Uterus (tissue), 4 donors: ENCODE data around the gene MAPK8IP2. TPM values are rescaled to one million over a fixed set of nuclear protein-coding genes. Genes with fewer than 3 reads are reported as not detected.

Source experiments
- DNase-seq, 2 donors: peaks; one replicate each; pipeline ENCODE4 v3.0.0-alpha.2; 2019 to 2020
- H3K27ac ChIP-seq, 2 donors: fragments of 200-600 bp; sonication (generic); 1 replicate in 1 of 2; 2 replicates in 1 of 2; pipeline ENCODE4 v1.5.1; 2016 to 2018
- H3K27me3 ChIP-seq, 2 donors: fragments of 200-600 bp; sonication (generic); one replicate each; pipeline ENCODE4 v1.5.1; 2018 to 2019; ENCODE audit warnings: control low read depth in 1 of 2
- H3K36me3 ChIP-seq, 2 donors: fragments of 200-600 bp; sonication (generic); one replicate each; pipeline ENCODE4 v1.5.1; 2019; ENCODE audit warnings: control low read depth in 1 of 2
- H3K4me1 ChIP-seq, 2 donors: fragments of 200-600 bp; sonication (generic); one replicate each; pipeline ENCODE4 v1.5.1; 2018 to 2019; ENCODE audit warnings: control low read depth in 1 of 2
- H3K4me3 ChIP-seq, 2 donors: fragments of 200-600 bp; sonication (generic); 1 replicate in 1 of 2; 2 replicates in 1 of 2; pipeline ENCODE4 v1.5.1; 2018 to 2019; ENCODE audit warnings: mild to moderate bottlenecking in 1 of 2
- H3K9me3 ChIP-seq, 2 donors: fragments of 200-600 bp; sonication (generic); one replicate each; pipeline ENCODE4 v1.5.1; 2019; ENCODE audit warnings: control low read depth in 1 of 2
- POLR2A ChIP-seq, 2 donors: fragments of 450-650 bp; IDR thresholded peaks; one replicate each; pipeline ENCODE4 v1.6.1; 2016; ENCODE audit warnings: antibody characterized with exemption in 2 of 2, mild to moderate bottlenecking in 1 of 2, moderate library complexity in 1 of 2
- intact Hi-C: fragments of 100-400 bp; cut with DNase I; formaldehyde crosslinking; loops from one replicate; pipeline ENCODE4 v1.15.1; 2023; ENCODE audit warnings: low total_unique reads
- total RNA-seq, 4 donors: library from RNA; depleted of rRNA in 3 of 4; stranded (reverse); fragments of >200 nt in 3 of 4; gene quantifications; one replicate each; pipeline versions ENCODE4 v1.1.0 to v1.2.4, GENCODE V29; 2014 to 2023
- TF ChIP-seq, protein P1 (sequence below), 4 experiments: fragments of 200-600 bp in 2 of 4; fragments of 450-650 bp in 2 of 4; sonication (generic) in 2 of 4; IDR thresholded peaks; one replicate each; pipeline ENCODE4 v1.5.1; 2016 to 2019; ENCODE audit warnings: antibody characterized with exemption in 4 of 4, mild to moderate bottlenecking in 2 of 4, moderate library complexity in 1 of 4
- donor health status: DM: yes; HTN: yes; CAD: no.

MAPK8IP2 gene
- total RNA-seq, 4 donors from 2014 or later, result 1.7 to 6.1 (median 5.2) TPM; not detected in 1

DNA sequence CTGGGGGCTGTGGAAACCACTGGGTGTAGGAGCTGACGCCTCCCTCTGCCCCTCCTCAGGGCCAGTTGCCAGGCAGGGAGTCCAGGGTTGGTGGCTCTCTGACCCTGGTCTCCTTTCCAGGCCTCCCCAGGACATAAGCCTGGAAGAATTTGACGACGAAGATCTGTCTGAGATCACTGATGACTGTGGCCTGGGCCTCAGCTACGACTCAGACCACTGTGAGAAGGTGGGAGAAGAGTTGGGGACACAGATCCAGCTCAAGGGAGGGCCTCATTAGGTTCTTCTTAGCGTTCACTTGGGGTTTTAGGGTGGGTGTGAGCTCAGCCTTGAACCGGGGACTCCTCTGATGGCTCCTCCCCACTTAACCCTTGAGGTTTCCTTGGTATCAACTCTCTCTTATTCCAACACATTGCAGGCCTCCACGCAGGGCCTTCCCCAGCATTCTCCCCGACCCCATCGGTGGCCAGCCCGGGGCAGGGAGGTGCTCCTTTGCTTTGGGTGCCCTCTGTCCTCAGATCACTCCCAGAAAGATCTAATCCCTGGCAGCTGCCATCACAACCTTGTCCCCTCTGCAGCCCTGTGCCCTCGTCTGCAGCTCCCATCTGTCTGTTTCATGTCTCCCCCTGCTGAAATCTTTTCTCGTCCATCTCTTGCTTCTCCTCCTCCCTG, 1.2 kb downstream of the MAPK8IP2 start:
- H3K4me3 ChIP-seq, result no peak overlapping the region

DNA sequence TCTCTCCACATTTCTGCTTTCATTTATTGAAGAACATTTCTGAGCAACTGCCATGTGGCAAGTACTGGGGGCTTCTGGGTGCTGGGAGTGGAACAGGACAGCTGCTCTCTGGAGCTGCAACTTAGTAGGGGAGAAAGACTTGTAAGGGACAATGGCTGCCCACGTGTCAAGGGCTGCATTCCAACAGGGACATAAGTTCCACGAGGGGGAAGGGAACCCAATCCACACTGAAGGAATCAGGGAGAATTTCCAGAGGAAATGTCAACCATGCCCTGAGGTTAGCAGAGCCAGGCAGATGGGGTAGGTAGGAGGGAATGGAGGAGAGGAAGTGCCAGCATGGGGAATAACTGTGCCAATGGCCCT, 1.7 kb downstream of the MAPK8IP2 start:
- H3K27me3 ChIP-seq, result peaks cover 0 to 3% of the 10 kb centered on the region in 2 donors
- H3K27ac ChIP-seq, result no peak overlapping the region
- intact Hi-C loops, result no loop called here
- H3K36me3 ChIP-seq, result no peaks in the 10 kb centered on the region
- no peak overlapping the region for H3K4me3 ChIP-seq
- H3K9me3 ChIP-seq, result no peaks in the 10 kb centered on the region
- H3K4me1 ChIP-seq, result peaks cover 0 to 10% of the 10 kb centered on the region in 2 donors
- no peak for TF ChIP-seq POLR2A (IDR thresholded peaks at IDR 0.05)
- TF ChIP-seq, protein P1, sequence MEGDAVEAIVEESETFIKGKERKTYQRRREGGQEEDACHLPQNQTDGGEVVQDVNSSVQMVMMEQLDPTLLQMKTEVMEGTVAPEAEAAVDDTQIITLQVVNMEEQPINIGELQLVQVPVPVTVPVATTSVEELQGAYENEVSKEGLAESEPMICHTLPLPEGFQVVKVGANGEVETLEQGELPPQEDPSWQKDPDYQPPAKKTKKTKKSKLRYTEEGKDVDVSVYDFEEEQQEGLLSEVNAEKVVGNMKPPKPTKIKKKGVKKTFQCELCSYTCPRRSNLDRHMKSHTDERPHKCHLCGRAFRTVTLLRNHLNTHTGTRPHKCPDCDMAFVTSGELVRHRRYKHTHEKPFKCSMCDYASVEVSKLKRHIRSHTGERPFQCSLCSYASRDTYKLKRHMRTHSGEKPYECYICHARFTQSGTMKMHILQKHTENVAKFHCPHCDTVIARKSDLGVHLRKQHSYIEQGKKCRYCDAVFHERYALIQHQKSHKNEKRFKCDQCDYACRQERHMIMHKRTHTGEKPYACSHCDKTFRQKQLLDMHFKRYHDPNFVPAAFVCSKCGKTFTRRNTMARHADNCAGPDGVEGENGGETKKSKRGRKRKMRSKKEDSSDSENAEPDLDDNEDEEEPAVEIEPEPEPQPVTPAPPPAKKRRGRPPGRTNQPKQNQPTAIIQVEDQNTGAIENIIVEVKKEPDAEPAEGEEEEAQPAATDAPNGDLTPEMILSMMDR (IDR thresholded peaks at IDR 0.05), result no peak
- DNase-seq, result no peak

More for the DNA sequence above, 1.2 kb downstream of the MAPK8IP2 start:
- Histone ChIP-seq H3K36me3 (no peaks in the 10 kb centered on the region), H3K27me3 (peaks cover 0 to 3% of the 10 kb centered on the region in 2 donors), H3K27ac (no peak overlapping the region), H3K4me1 (peaks cover 0 to 10% of the 10 kb centered on the region in 2 donors), H3K9me3 (no peaks in the 10 kb centered on the region)
- no peak for DNase-seq
- TF ChIP-seq, protein P1 (IDR thresholded peaks at IDR 0.05), result no peak
- no peak for TF ChIP-seq POLR2A (IDR thresholded peaks at IDR 0.05)
- intact Hi-C loops, result no loop called here

- TF ChIP-seq, protein P1 (IDR thresholded peaks at IDR 0.05), result no peak
- no peak for TF ChIP-seq POLR2A (IDR thresholded peaks at IDR 0.05)
- intact Hi-C loops, result no loop called here
- Histone ChIP-seq H3K36me3 (no peaks in the 10 kb centered on the region), H3K27ac (no peak overlapping the region), H3K27me3 (peaks cover 0 to 3% of the 10 kb centered on the region in 2 donors), H3K9me3 (no peaks in the 10 kb centered on the region), H3K4me1 (peaks cover 0 to 10% of the 10 kb centered on the region in 2 donors), H3K4me3 (no peak overlapping the region)
- DNase-seq, result no peak
Measured at GRCh38 chr22:50603511-50604255, 3.1 kb downstream of the MAPK8IP2 start.

GRCh38 chr22:50604256-50605001, 3.8 kb downstream of the MAPK8IP2 start:
- DNase-seq, result no peak
- no peak overlapping the region for H3K4me3 ChIP-seq
- intact Hi-C loops, result no loop called here
- H3K9me3 ChIP-seq, result no peaks in the 10 kb centered on the region
- H3K27ac ChIP-seq, result no peak overlapping the region
- no peaks in the 10 kb centered on the region for H3K36me3 ChIP-seq
- H3K27me3 ChIP-seq, result peaks cover 0 to 3% of the 10 kb centered on the region in 2 donors
- peaks cover 0 to 10% of the 10 kb centered on the region in 2 donors for H3K4me1 ChIP-seq
- TF ChIP-seq, protein P1 (IDR thresholded peaks at IDR 0.05), result no peak
- TF ChIP-seq POLR2A (IDR thresholded peaks at IDR 0.05), result no peak
